CD4-positive, alpha-beta T cell treated with Interleukin-15 for 4 hours (primary cell): Measurements from ENCODE around the gene SOX10.

Experiments
- DNase-seq: peaks from one replicate; pipeline ENCODE4 v3.0.0-alpha.2; 2020; ENCODE audit warnings: low spot score

The SOX10 gene

GRCh38 chr22:37983860-37984791 lies at the start of gene SOX10:
Gene SOX10 (minus strand): TSS chr22:37984555. CDS start chr22:37983784, 771 bp downstream.
- no peak for DNase-seq

GRCh38 chr22:38033522-38034277 lies 49.3 kb upstream of the SOX10 start:
- DNase-seq = no peak

- no peak for DNase-seq
These were observed 48.5 kb upstream of the SOX10 start for GRCh38 chr22:38032681-38033521.

GRCh38 chr22:38031491-38031890 lies 47.1 kb upstream of the SOX10 start:
- DNase-seq = no peak

GRCh38 chr22:38030311-38031133 lies 46.2 kb upstream of the SOX10 start:
- no peak for DNase-seq

GRCh38 chr22:38029901-38030300 lies 45.5 kb upstream of the SOX10 start:
- DNase-seq = no peak

- no peak for DNase-seq
These were observed 45.0 kb upstream of the SOX10 start for GRCh38 chr22:38029370-38029769.

GRCh38 chr22:38028344-38029130 lies 44.2 kb upstream of the SOX10 start:
- DNase-seq = no peak

GRCh38 chr22:38027487-38027886 lies 43.1 kb upstream of the SOX10 start:
- no peak for DNase-seq

GRCh38 chr22:38026130-38027111 lies 42.1 kb upstream of the SOX10 start:
- no peak for DNase-seq

GRCh38 chr22:38025514-38025913 lies 41.2 kb upstream of the SOX10 start:
- no peak for DNase-seq

- DNase-seq = no peak
These were observed 38.7 kb upstream of the SOX10 start for GRCh38 chr22:38023045-38023444.

- DNase-seq = no peak
These were observed 36.9 kb upstream of the SOX10 start for GRCh38 chr22:38021206-38021605.

- DNase-seq = no peak
These were observed 34.8 kb upstream of the SOX10 start for GRCh38 chr22:38018938-38019827.

- DNase-seq = no peak
These were observed 33.9 kb upstream of the SOX10 start for GRCh38 chr22:38017939-38018885.

GRCh38 chr22:38017272-38017920 lies 33.0 kb upstream of the SOX10 start:
- DNase-seq = no peak
